ENCODE data around the gene POP4. TPM values are rescaled to one million over a fixed set of nuclear protein-coding genes. Genes with fewer than 3 reads are reported as not detected.

POP4 gene
- total RNA-seq, 2 donors from 2014 or later = 52.4 to 87.5 TPM

GRCh38 chr19:29587518-29587986 is 18.5 kb upstream of the POP4 start:
- Histone ChIP-seq H3K4me3 (no peak overlapping the region), H3K27ac (no peak overlapping the region), H3K4me1 (no peaks in the 10 kb centered on the region), H3K9me3 (no peaks in the 10 kb centered on the region), H3K36me3 (no peaks in the 10 kb centered on the region), H3K27me3 (no peaks in the 10 kb centered on the region), H3K9ac (ENCODE audit: low read depth in 2 of 2, low read length in 2 of 2) (no peak overlapping the region)
- intact Hi-C loops (cut with DNase I) = no loop called here
- no peak for DNase-seq
- TF ChIP-seq CTCF (IDR thresholded peaks at IDR 0.05) = no peak

- no peaks in the 10 kb centered on the region for H3K4me1 ChIP-seq
- H3K36me3 ChIP-seq = no peaks in the 10 kb centered on the region
- no peak for TF ChIP-seq CTCF (IDR thresholded peaks at IDR 0.05)
- no peak overlapping the region for H3K9ac ChIP-seq (ENCODE audit: low read depth in 2 of 2, low read length in 2 of 2)
- H3K27me3 ChIP-seq = no peaks in the 10 kb centered on the region
- no peak overlapping the region for H3K27ac ChIP-seq
- H3K4me3 ChIP-seq = no peak overlapping the region
- intact Hi-C loops (cut with DNase I) = no loop called here
- no peak for DNase-seq
- no peaks in the 10 kb centered on the region for H3K9me3 ChIP-seq
These were observed 18.0 kb upstream of the POP4 start for GRCh38 chr19:29588095-29588494.

DNA sequence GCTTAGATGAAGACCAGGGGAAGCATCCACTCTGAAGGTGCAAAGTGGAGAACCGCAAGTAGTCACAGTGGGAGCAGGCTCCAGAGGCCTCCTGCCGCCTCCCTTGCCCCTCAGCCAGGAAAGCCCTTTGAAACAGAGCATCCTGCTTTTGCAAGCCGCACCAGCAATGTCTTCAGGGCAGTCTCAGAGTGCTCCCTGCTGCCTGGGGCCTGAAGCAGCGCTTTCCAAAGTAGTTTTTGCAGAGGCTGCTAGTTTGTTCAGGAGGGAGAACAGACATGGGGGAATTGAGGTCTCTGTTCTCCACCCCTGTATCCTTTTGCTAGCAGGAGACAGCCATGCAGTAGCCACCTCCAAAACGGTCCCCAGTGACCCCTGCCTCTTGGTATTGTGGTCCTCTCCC is 15.8 kb upstream of the POP4 start:
- Histone ChIP-seq H3K4me1 (no peaks in the 10 kb centered on the region), H3K27me3 (no peaks in the 10 kb centered on the region), H3K9ac (ENCODE audit: low read depth in 2 of 2, low read length in 2 of 2) (no peak overlapping the region), H3K27ac (no peak overlapping the region), H3K4me3 (no peak overlapping the region), H3K9me3 (no peaks in the 10 kb centered on the region), H3K36me3 (no peaks in the 10 kb centered on the region)
- no peak for DNase-seq
- intact Hi-C loops (cut with DNase I) = no loop called here
- TF ChIP-seq CTCF (IDR thresholded peaks at IDR 0.05) = no peak

DNA sequence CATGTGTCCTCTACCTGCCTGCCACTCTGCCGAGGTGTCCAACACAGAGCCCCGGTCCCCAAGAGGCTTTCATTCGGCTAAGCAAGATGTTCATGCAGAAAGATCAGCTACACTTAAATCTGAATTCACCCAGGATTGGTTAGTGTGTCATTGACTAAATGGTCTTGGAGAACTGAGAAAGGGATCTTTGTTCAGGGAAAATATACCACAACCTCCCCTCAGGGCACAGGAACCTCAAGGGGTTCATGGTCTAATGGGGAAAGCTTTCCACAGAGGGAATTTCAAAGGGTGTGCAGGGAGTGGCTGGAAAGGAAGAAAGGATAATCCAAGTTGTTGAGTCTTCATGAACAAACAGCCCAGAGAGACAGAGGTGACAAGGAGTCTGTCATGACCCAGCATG is 14.4 kb upstream of the POP4 start:
- H3K9me3 ChIP-seq = no peaks in the 10 kb centered on the region
- DNase-seq = no peak
- no peak for TF ChIP-seq CTCF (IDR thresholded peaks at IDR 0.05)
- H3K9ac ChIP-seq (ENCODE audit: low read depth in 2 of 2, low read length in 2 of 2) = no peak overlapping the region
- no peak overlapping the region for H3K27ac ChIP-seq
- no peaks in the 10 kb centered on the region for H3K36me3 ChIP-seq
- intact Hi-C loops (cut with DNase I) = no loop called here
- H3K4me3 ChIP-seq = no peak overlapping the region
- H3K4me1 ChIP-seq = no peaks in the 10 kb centered on the region
- H3K27me3 ChIP-seq = no peaks in the 10 kb centered on the region

DNA sequence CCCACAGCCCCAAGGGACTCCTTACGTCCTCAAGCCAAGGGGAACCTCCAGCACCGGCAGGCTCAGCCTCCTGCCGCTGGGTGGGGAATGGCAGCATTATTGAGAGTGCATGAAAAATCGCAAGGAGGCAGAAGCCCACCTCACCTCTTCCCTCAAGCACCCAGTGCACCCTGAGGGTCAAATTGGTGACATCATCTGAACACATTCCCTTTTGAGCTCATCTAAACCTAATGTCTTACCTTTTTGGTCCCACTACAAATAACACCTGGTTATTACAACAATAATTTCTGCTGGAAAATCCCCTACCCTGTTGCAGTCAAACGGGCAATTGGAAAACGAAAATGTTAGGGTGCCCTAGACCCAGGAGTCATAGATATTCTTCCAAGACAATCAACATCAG is 12.2 kb upstream of the POP4 start:
- no peaks in the 10 kb centered on the region for H3K27me3 ChIP-seq
- TF ChIP-seq CTCF (IDR thresholded peaks at IDR 0.05) = no peak

More for the DNA sequence above, 12.2 kb upstream of the POP4 start:
- no peak for DNase-seq
- Histone ChIP-seq H3K27ac (no peak overlapping the region), H3K9ac (ENCODE audit: low read depth in 2 of 2, low read length in 2 of 2) (no peak overlapping the region), H3K9me3 (no peaks in the 10 kb centered on the region), H3K36me3 (no peaks in the 10 kb centered on the region), H3K4me1 (no peaks in the 10 kb centered on the region), H3K4me3 (no peak overlapping the region)
- intact Hi-C loops (cut with DNase I) = no loop called here

Data from colonic mucosa (tissue), 4 donors.